Measurements from ENCODE around the gene OR10C1.

The OR10C1 gene

GRCh38 chr6:29477923-29478450 is 38.9 kb downstream of the OR10C1 start:
- DNase-seq (ENCODE audit: low read depth in 3 of 3) = no peak

GRCh38 chr6:29478740-29479139 is 39.6 kb downstream of the OR10C1 start:
- DNase-seq (ENCODE audit: low read depth in 3 of 3) = no peak

- no peak for DNase-seq (ENCODE audit: low read depth in 3 of 3)
Observed at GRCh38 chr6:29479560-29479959, 40.5 kb downstream of the OR10C1 start.

GRCh38 chr6:29483186-29483585 is 44.1 kb downstream of the OR10C1 start:
- DNase-seq (ENCODE audit: low read depth in 3 of 3) = no peak

GRCh38 chr6:29483735-29484134 is 44.6 kb downstream of the OR10C1 start:
- no peak for DNase-seq (ENCODE audit: low read depth in 3 of 3)

- DNase-seq (ENCODE audit: low read depth in 3 of 3) = no peak
Observed at GRCh38 chr6:29486577-29486976, 47.5 kb downstream of the OR10C1 start.

GRCh38 chr6:29487131-29487530 is 48.0 kb downstream of the OR10C1 start:
- DNase-seq (ENCODE audit: low read depth in 3 of 3) = no peak

GRCh38 chr6:29487660-29488059 is 48.6 kb downstream of the OR10C1 start, which contains the start of gene MAS1L:
TSS of gene MAS1L (minus strand) at chr6:29487956. CDS start at chr6:29487902, 54 bp downstream.
- no peak for DNase-seq (ENCODE audit: low read depth in 3 of 3)

- no peak for DNase-seq (ENCODE audit: low read depth in 3 of 3)
Observed at GRCh38 chr6:29488874-29489273, 49.8 kb downstream of the OR10C1 start.

GRCh38 chr6:29489286-29489685 is 50.2 kb downstream of the OR10C1 start:
- no peak for DNase-seq (ENCODE audit: low read depth in 3 of 3)

GRCh38 chr6:29490055-29490454 is 50.9 kb downstream of the OR10C1 start:
- no peak for DNase-seq (ENCODE audit: low read depth in 3 of 3)

GRCh38 chr6:29490552-29490951 is 51.4 kb downstream of the OR10C1 start:
- DNase-seq (ENCODE audit: low read depth in 3 of 3) = no peak

All from stimulated activated CD4-positive, alpha-beta T cell treated with anti-CD3 and anti-CD28 coated beads, TNF-alpha, amount 100 ng/mL, for 4 hours (primary cell).